Gastrocnemius medialis (tissue), 4 donors: Measurements from ENCODE around the gene NEURL2.

Experiments used
- CTCF ChIP-seq, 5 experiments: fragments of 450-650 bp in 3 of 5; fragments of 200-600 bp in 2 of 5; sonication (generic) in 2 of 5; IDR thresholded peaks in 4 of 5; conservative IDR thresholded peaks in 1 of 5; 1 replicate in 4 of 5; 2 replicates in 1 of 5; pipeline ENCODE4 v1.5.1; 2016 to 2019; ENCODE audit warnings: antibody characterized with exemption in 5 of 5, mild to moderate bottlenecking in 3 of 5, moderate library complexity in 3 of 5
- POLR2A ChIP-seq, 2 donors: fragments of 450-650 bp; IDR thresholded peaks; one replicate each; pipeline ENCODE4 v1.6.1; 2017; ENCODE audit warnings: antibody characterized with exemption in 2 of 2, mild to moderate bottlenecking in 2 of 2, moderate library complexity in 2 of 2

GRCh38 chr20:45912344-45912682 lies 21.3 kb upstream of the NEURL2 start:
- no peak for TF ChIP-seq CTCF (IDR thresholded peaks at IDR 0.05 in 4 of 5, conservative IDR thresholded peaks at IDR 0.05 in 1 of 5)
- no peak for TF ChIP-seq POLR2A (IDR thresholded peaks at IDR 0.05)
